ENCODE results near the gene COX4I2.
"Not testable (repeated sequence)": the region's sequence is repeated elsewhere in the genome, so short reads cannot be mapped to it uniquely, and the experiment has no call there.

Gene COX4I2

DNA sequence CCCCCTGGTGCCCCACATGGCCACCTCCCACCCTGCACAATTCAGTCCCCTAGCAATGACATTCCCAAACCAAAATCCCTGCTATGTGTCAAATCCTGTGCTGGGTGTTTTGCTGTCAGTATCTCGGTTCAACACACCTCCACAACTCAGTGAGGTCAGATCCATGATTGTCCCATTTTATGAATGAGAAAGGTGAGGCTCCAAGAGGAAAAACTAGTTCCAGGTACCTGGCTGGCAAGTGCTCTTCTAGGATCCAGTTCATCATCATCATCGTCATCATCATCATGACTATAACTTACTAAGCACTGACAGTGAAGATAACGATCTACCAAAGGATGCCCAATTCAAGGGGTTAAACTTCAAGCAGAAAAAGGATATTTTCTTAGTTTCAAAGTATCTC is 17.5 kb upstream of the COX4I2 start:
- no peaks in the 10 kb centered on the region for H3K27me3 ChIP-seq (replicated peaks)
- no peak overlapping the region for H3K27ac ChIP-seq
- no peaks in the 10 kb centered on the region for H3K36me3 ChIP-seq (replicated peaks)
- in situ Hi-C loops (cut with HindIII; ENCODE audit: low pct_ligation_motif_present, low sequenced_read_pairs): no loop called here
- TF ChIP-seq, protein P1, sequence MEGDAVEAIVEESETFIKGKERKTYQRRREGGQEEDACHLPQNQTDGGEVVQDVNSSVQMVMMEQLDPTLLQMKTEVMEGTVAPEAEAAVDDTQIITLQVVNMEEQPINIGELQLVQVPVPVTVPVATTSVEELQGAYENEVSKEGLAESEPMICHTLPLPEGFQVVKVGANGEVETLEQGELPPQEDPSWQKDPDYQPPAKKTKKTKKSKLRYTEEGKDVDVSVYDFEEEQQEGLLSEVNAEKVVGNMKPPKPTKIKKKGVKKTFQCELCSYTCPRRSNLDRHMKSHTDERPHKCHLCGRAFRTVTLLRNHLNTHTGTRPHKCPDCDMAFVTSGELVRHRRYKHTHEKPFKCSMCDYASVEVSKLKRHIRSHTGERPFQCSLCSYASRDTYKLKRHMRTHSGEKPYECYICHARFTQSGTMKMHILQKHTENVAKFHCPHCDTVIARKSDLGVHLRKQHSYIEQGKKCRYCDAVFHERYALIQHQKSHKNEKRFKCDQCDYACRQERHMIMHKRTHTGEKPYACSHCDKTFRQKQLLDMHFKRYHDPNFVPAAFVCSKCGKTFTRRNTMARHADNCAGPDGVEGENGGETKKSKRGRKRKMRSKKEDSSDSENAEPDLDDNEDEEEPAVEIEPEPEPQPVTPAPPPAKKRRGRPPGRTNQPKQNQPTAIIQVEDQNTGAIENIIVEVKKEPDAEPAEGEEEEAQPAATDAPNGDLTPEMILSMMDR (IDR thresholded peaks at IDR 0.05; ENCODE audit: low read depth, low read length, missing control alignments): no peak
- no peak overlapping the region for H3K4me3 ChIP-seq (ENCODE audit: low read depth, low read length)
- DNase-seq: no peak

DNA sequence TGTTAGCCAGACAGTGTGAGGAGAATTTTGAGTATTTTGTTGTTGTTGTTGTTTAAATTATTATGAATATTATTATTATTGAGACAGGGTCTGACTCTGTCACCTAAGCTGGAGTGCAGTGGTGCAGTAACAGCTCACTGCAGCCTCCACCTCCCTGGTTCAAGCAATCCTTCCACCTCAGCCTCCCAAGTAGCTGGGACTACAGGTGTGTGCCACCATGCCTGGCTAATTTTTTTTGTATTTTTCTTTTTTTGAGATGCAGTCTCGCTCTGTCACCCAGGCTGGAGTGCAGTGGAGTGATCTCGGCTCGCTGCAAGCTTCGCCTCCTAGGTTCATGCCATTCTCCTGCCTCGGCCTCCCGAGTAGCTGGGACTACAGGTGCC is 14.6 kb upstream of the COX4I2 start:
- H3K27me3 ChIP-seq (replicated peaks); in situ Hi-C loops (cut with HindIII; ENCODE audit: low pct_ligation_motif_present, low sequenced_read_pairs); H3K27ac ChIP-seq; H3K36me3 ChIP-seq (replicated peaks); H3K4me3 ChIP-seq (ENCODE audit: low read depth, low read length); DNase-seq: not testable (repeated sequence)

DNA sequence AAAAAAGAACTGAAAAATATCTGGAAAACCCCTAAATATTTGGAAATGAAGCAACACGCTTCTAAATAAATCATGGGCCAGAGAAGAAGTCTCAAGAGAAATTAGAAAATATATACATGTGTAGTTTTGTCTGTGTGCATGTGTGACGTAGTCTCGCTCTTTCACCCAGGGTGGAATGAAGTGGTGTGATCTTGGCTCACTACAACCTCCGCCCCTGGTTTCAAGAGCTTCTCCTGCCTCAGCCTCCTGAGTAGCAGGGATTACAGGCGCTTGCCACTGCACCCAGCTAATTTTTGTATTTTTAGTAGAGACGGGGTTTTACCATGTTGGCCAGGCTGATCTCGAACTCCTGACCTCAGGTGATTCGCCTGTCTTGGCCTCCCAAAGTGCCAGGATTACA is 11.2 kb upstream of the COX4I2 start:
- DNase-seq; H3K27me3 ChIP-seq (replicated peaks); H3K36me3 ChIP-seq (replicated peaks); in situ Hi-C loops (cut with HindIII; ENCODE audit: low pct_ligation_motif_present, low sequenced_read_pairs); H3K27ac ChIP-seq; H3K4me3 ChIP-seq (ENCODE audit: low read depth, low read length): not testable (repeated sequence)

DNA sequence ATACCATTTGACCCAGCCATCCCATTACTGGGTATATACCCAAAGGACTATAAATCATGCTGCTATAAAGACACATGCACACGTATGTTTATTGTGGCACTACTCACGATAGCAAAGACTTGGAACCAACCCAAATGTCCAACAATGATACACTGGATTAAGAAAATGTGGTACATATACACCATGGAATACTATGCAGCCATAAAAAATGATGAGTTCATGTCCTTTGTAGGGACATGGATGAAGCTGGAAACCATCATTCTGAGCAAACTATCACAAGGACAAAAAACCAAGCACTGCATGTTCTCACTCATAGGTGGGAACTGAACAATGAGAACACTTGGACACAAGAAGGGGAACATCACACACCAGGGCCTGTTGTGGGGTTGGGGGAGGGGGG is 9.7 kb upstream of the COX4I2 start:
- H3K4me3 ChIP-seq (ENCODE audit: low read depth, low read length); H3K36me3 ChIP-seq (replicated peaks); H3K27me3 ChIP-seq (replicated peaks); DNase-seq; in situ Hi-C loops (cut with HindIII; ENCODE audit: low pct_ligation_motif_present, low sequenced_read_pairs); H3K27ac ChIP-seq: not testable (repeated sequence)

DNA sequence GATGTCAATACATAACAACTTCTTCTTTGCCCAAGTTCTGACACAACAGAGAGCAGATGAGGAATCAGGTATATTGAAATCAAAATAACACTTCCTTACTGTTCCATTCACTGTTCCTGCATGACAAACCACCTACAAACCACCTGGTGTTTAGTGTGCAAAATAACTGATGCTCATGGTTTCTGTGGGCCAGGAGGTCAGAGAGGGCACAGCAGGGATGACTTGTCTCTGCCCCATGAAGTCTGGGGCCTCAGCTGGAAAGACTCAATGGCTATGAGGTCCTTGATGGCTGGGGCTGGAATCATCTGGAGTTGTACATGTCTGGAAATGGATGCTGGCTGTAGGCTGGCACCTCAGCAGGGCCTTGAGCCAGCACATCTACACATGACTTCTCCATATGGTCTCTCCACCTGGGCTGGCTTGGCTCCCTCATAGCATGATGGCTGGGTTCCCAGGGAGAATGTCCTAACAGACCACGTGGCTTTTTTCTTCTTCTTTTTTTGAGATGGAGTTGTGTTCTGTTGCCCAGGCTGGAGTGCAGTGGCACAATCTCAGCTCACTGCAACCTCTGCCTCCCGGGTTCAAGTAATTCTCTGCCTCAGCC is 7.4 kb upstream of the COX4I2 start:
- H3K4me3 ChIP-seq (ENCODE audit: low read depth, low read length): no peak overlapping the region
- no peak overlapping the region for H3K27ac ChIP-seq
- in situ Hi-C loops (cut with HindIII; ENCODE audit: low pct_ligation_motif_present, low sequenced_read_pairs): no loop called here
- H3K27me3 ChIP-seq (replicated peaks): no peaks in the 10 kb centered on the region
- no peak for DNase-seq
- TF ChIP-seq, protein P1 (IDR thresholded peaks at IDR 0.05; ENCODE audit: low read depth, low read length, missing control alignments): no peak
- no peaks in the 10 kb centered on the region for H3K36me3 ChIP-seq (replicated peaks)

DNA sequence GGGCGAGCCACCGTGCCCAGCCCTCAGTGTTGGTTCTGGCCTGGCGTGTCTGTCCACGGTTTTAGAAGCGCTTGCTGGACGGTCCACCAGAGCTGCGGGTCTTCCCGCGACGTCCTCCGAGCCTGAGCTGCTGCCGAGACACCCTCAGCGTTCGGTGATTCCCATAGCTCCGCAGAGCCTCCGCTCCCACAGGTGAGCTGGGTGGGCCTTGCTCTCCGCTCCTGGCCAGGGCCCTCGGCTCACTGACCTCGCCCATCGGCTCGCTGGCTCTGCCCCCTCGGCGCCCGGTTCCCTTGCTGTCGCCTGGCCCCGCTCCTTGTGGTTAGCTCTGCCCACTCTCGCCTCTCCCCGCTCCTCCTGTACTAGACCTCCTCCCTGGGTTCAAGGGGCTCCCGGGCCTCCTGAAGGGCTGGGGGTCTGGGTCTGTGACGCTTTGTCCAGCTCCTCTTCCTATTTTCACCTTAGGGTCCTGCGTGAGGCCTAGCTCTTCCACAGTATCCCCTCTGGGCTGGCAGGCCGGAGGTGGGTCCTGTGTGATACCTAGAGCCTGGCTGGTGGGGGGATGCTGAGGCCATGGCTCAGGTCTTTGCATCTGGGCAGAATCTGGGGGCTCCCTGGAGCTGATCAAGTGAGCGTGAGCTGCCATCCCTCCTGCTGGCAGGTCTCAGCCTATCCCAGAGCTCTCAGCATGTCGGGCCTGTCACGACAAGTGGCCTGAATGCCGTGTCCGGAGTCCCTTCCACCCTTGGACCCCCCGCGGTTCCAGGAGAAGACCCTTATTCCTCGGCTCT is 5.0 kb upstream of the COX4I2 start:
- no peak overlapping the region for H3K4me3 ChIP-seq (ENCODE audit: low read depth, low read length)
- TF ChIP-seq, protein P1 (IDR thresholded peaks at IDR 0.05; ENCODE audit: low read depth, low read length, missing control alignments): no peak
- peaks cover 3% of the 10 kb centered on the region for H3K27me3 ChIP-seq (replicated peaks)
- DNase-seq: no peak
- H3K27ac ChIP-seq: no peak overlapping the region
- in situ Hi-C loops (cut with HindIII; ENCODE audit: low pct_ligation_motif_present, low sequenced_read_pairs): no loop called here
- no peaks in the 10 kb centered on the region for H3K36me3 ChIP-seq (replicated peaks)

DNA sequence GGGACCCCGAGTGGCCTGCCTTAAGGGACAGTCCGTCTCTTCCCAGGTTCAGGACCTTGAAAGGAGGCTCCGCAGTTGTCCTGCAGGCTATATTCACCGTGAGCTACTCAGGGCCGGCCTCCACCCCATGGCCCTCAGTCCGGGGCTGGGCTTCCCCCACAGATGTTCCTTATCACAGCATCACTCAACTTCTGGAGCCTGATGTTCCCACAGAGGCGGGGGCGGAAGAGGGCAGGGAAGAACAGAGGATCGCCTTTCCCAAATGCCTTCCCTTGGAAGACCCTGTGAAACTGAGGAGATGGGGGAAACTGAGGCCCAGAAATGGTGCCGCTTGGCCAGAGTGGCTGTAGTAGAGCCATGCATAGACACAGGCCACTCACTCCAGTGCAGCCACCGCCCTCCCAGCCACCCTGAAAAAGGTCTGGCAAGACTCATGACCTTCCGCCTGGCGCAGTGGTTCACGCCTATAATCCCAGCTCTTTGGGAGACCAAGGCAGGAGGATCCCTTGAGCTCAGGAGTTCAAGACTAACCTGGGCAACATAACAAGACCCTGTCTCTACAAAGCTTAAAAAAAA is 4.3 kb upstream of the COX4I2 start:
- Histone ChIP-seq H3K27ac (no peak overlapping the region), H3K36me3 (replicated peaks) (no peaks in the 10 kb centered on the region), H3K27me3 (replicated peaks) (peaks cover 5% of the 10 kb centered on the region), H3K4me3 (ENCODE audit: low read depth, low read length) (no peak overlapping the region)
- TF ChIP-seq, protein P1 (IDR thresholded peaks at IDR 0.05; ENCODE audit: low read depth, low read length, missing control alignments): no peak
- in situ Hi-C loops (cut with HindIII; ENCODE audit: low pct_ligation_motif_present, low sequenced_read_pairs): no loop called here
- no peak for DNase-seq
